ENCODE measurements around the gene S100A1. TPM values are rescaled to one million over a fixed set of nuclear protein-coding genes. Genes with fewer than 3 reads are reported as not detected.

S100A1 gene
- total RNA-seq, 1 donor, result not detected

GRCh38 chr1:153642161-153642560 is 13.9 kb downstream of the S100A1 start:
- no peak overlapping the region for H3K4me3 ChIP-seq (ENCODE audit: low read depth, low read length)
- DNase-seq (ENCODE audit: low read depth), result no peak
- TF ChIP-seq CTCF (IDR thresholded peaks at IDR 0.05; ENCODE audit: insufficient read depth, low read depth, low read length), result no peak

GRCh38 chr1:153643100-153643499 is 14.9 kb downstream of the S100A1 start:
- no peak overlapping the region for H3K4me3 ChIP-seq (ENCODE audit: low read depth, low read length)
- no peak for TF ChIP-seq CTCF (IDR thresholded peaks at IDR 0.05; ENCODE audit: insufficient read depth, low read depth, low read length)
- no peak for DNase-seq (ENCODE audit: low read depth)

GRCh38 chr1:153643816-153644215 is 15.6 kb downstream of the S100A1 start:
- no peak for DNase-seq (ENCODE audit: low read depth)
- no peak for TF ChIP-seq CTCF (IDR thresholded peaks at IDR 0.05; ENCODE audit: insufficient read depth, low read depth, low read length)
- no peak overlapping the region for H3K4me3 ChIP-seq (ENCODE audit: low read depth, low read length)

GRCh38 chr1:153646672-153647345 is 18.6 kb downstream of the S100A1 start:
- no peak for TF ChIP-seq CTCF (IDR thresholded peaks at IDR 0.05; ENCODE audit: insufficient read depth, low read depth, low read length)
- H3K4me3 ChIP-seq (ENCODE audit: low read depth, low read length), result no peak overlapping the region
- no peak for DNase-seq (ENCODE audit: low read depth)

- no peak overlapping the region for H3K4me3 ChIP-seq (ENCODE audit: low read depth, low read length)
- no peak for TF ChIP-seq CTCF (IDR thresholded peaks at IDR 0.05; ENCODE audit: insufficient read depth, low read depth, low read length)
- DNase-seq (ENCODE audit: low read depth), result no peak
These were observed 19.1 kb downstream of the S100A1 start for GRCh38 chr1:153647346-153647714.

- DNase-seq (ENCODE audit: low read depth), result no peak
- TF ChIP-seq CTCF (IDR thresholded peaks at IDR 0.05; ENCODE audit: insufficient read depth, low read depth, low read length), result no peak
- H3K4me3 ChIP-seq (ENCODE audit: low read depth, low read length), result no peak overlapping the region
These were observed 19.9 kb downstream of the S100A1 start for GRCh38 chr1:153648000-153648643.

Data from fibroblast of villous mesenchyme (primary cell).